Astrocyte of the cerebellum (primary cell): Measurements from ENCODE around the gene DOCK10.

Experiments
- DNase-seq: peaks from one replicate; pipeline ENCODE4 v3.0.0-alpha.2; 2011; ENCODE audit warnings: low read depth
- H3K4me3 ChIP-seq: 2 replicates; pipeline ENCODE4 v1.5.1; 2011; ENCODE audit warnings: mild to moderate bottlenecking, low read depth, low read length, moderate library complexity
- in situ Hi-C: cut with HindIII; loops from 2 replicates; pipeline ENCODE4 v1.10.0; 2017; ENCODE audit warnings: low sequenced_read_pairs
- TF ChIP-seq, protein P1 (sequence below): IDR thresholded peaks from 2 replicates; pipeline ENCODE4 v1.5.1; 2012; ENCODE audit warnings: low read length, low read depth, moderate library complexity, mild to moderate bottlenecking; ENCODE audit errors: missing control alignments

DOCK10 gene

DNA sequence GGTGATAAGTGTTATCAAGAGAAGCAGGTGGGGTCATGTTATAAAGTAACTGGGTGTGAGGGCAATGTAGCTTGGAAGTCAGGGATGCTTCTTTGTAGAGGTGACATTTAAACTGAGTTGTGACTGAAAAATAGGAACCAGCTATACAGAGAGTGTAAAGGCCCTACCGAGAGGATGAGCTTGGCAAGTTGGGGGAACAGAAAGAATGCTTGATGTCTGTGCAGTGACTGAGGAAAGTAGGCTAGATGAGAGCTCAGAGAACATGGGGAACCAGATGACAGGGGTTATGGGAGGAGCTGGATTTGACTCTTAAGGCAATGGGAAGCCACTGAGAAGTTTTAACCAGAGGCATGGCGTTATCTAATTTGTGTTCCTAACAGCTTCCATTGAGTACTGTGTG lies 115.3 kb downstream of the DOCK10 start:
- in situ Hi-C loops: no loop called here
- DNase-seq: no peak
- H3K4me3 ChIP-seq: no peak overlapping the region
- TF ChIP-seq, protein P1, sequence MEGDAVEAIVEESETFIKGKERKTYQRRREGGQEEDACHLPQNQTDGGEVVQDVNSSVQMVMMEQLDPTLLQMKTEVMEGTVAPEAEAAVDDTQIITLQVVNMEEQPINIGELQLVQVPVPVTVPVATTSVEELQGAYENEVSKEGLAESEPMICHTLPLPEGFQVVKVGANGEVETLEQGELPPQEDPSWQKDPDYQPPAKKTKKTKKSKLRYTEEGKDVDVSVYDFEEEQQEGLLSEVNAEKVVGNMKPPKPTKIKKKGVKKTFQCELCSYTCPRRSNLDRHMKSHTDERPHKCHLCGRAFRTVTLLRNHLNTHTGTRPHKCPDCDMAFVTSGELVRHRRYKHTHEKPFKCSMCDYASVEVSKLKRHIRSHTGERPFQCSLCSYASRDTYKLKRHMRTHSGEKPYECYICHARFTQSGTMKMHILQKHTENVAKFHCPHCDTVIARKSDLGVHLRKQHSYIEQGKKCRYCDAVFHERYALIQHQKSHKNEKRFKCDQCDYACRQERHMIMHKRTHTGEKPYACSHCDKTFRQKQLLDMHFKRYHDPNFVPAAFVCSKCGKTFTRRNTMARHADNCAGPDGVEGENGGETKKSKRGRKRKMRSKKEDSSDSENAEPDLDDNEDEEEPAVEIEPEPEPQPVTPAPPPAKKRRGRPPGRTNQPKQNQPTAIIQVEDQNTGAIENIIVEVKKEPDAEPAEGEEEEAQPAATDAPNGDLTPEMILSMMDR: no peak

DNA sequence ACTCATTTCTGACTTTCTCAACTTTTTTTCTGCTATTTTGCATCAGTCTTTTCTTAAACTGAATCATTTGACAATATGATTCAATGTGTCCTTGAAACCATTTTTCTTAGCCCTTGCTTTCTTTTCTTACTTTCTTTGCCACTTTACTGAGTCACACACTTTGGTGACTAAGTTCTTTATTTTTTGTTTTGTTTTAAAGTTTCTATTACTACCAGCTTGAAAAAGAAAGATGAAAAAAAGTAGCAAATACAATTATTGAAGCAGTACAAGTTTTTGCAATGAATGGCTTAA lies 116.5 kb downstream of the DOCK10 start:
- H3K4me3 ChIP-seq: no peak overlapping the region
- no peak for DNase-seq
- TF ChIP-seq, protein P1: no peak
- in situ Hi-C loops: no loop called here

DNA sequence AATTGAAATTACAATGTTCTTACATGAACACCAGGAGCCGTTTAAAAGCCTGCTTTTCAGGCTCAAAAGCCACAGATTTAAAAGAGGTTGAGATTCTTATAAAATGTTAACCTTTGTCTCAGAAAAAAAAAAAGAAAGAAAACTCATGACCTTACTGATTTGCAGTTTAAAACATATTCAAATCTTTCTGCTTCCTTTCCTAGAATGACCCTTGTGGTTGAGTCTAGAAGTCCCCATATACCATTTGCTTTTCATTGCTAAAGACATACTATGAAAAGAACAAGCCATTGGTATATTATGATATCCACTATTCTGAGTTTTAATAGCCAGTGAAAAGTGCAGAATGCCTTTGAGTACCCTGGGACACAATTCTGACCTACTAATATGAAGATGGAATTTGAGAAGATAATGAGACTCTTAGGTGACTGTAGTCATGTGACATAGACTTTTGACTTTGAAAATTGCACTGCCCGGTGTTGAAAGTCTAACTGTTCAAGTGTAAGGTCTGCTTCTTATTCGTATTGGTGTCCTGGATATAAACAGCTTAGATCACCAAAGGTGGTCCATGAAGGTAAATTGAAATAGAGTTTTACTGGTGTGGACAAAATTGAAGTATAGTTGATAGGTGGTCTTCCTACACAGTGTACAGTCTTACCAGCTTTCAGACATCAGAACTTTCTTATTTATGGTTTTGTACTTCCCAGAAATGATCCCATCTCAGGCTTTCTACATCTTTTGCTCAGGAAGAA lies 117.0 kb downstream of the DOCK10 start:
- DNase-seq: no peak
- TF ChIP-seq, protein P1: no peak
- H3K4me3 ChIP-seq: no peak overlapping the region
- in situ Hi-C loops: no loop called here

DNA sequence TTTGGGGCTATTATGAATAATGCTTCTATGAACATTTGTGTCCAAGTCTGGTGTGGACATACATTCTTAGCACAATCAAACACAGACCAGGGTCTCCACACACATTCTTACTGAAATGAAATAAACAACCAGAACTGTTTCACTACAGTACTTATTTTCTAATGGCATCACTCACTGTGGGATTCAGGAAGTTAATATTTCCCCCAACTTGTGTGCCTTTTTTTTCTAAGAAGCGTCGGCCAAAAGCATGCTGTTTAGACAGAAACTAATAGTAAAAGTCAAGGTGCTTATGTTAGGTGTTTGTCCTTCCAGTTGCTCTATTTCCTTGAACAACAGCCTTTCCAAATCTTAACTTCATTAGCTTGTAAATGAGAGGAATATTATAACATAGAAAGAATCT lies 117.6 kb downstream of the DOCK10 start:
- no peak for DNase-seq
- in situ Hi-C loops: loop anchor here (5.0 kb wide), 1 partner anchor 42 kb away; no protein-coding TSS in a partner anchor
- TF ChIP-seq, protein P1: no peak
- H3K4me3 ChIP-seq: no peak overlapping the region

DNA sequence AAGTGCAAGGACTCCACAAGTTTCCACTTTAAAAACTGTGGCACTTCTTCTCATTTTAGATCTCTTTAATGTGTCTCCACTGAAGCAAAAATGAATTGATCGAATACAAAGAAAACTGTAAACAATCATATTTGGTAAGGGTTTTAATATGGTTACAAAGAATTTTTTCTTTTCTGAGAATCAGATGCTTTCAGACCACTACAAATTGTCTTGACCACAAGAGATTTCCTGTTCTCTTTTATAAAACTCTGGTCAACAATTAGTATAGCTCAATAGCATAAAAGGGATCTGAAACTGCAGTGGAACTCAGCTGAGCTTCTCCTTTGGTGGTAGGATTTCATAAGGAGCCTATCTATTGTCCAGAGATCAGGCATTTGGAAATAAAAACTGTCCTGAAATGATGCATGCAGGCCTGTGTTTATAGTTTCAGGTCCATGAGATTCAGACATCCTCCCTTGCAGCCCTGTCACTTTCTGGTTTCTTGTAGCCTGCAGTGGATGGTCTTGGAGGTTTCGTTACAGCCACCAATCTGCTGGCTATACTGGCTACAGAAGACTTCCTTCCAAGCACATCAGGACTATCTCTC lies 120.0 kb downstream of the DOCK10 start:
- TF ChIP-seq, protein P1: no peak
- in situ Hi-C loops: loop anchor here (5.0 kb wide), 1 partner anchor 40 kb away; no protein-coding TSS in a partner anchor
- peak; percentile 58 for DNase-seq
- no peak overlapping the region for H3K4me3 ChIP-seq

DNA sequence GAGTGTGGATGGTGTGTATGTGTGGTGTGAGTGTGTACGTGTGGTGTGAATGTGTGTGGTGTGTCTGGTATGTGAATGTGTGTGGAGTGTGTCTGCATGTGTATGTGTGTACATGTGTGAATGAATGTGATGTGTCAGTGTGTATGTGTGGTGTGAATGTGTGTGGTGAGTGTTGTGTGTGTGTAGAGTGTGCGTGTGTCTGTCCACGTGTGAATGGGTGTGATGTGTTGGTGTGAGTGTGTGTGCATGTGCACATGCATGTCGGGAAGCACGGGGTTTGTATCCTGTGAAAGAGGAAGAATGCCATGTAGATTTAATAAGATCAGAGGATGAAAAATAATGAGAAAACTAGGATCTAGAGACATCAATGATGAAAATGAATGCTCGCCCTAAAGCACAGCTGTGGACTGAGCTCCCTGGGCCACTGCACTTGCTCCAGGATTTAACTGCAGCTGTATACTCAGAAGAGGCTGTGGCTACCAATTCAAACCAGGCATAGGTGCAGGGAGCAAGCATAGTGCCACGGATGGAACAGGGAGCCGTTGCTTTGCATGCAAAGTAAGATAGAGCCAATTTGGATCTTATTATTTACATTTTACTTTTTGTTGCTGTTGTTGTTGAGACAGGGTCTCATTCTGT lies 122.7 kb downstream of the DOCK10 start:
- in situ Hi-C loops: loop anchor here (5.0 kb wide), 1 partner anchor 37 kb away; no protein-coding TSS in a partner anchor
- H3K4me3 ChIP-seq: no peak overlapping the region
- TF ChIP-seq, protein P1: no peak
- DNase-seq: no peak
